Suprapubic skin (tissue), 4 donors: ENCODE results near the gene C18orf32. TPM values are rescaled to one million over a fixed set of nuclear protein-coding genes. Genes with fewer than 3 reads are reported as not detected.
A peak's percentile ranks its signal among the peaks of the same experiment; 100 is the strongest.

Experiments
- DNase-seq, 2 donors: peaks; one replicate each; pipeline ENCODE4 v3.0.0-alpha.2; 2019; ENCODE audit warnings: low spot score in 2 of 2
- H3K27ac ChIP-seq: fragments of 200-600 bp; sonication (generic); one replicate; pipeline ENCODE4 v1.5.1; 2019
- H3K27me3 ChIP-seq: fragments of 200-600 bp; sonication (generic); one replicate; pipeline ENCODE4 v1.5.1; 2019
- H3K36me3 ChIP-seq: fragments of 200-600 bp; sonication (generic); one replicate; pipeline ENCODE4 v1.5.1; 2019
- H3K4me1 ChIP-seq: fragments of 200-600 bp; sonication (generic); one replicate; pipeline ENCODE4 v1.5.1; 2019
- H3K4me3 ChIP-seq: fragments of 200-600 bp; sonication (generic); one replicate; pipeline ENCODE4 v1.5.1; 2019; ENCODE audit warnings: mild to moderate bottlenecking
- H3K9me3 ChIP-seq: fragments of 200-600 bp; sonication (generic); one replicate; pipeline ENCODE4 v1.5.1; 2019
- CTCF ChIP-seq, 2 donors: fragments of 200-600 bp in 1 of 2; fragments of 450-650 bp in 1 of 2; sonication (generic) in 1 of 2; IDR thresholded peaks; one replicate each; pipeline ENCODE4 v1.5.1; 2016 to 2019; ENCODE audit warnings: antibody characterized with exemption in 2 of 2, mild to moderate bottlenecking in 1 of 2, moderate library complexity in 1 of 2
- EP300 ChIP-seq: sonication (generic); formaldehyde crosslinking; IDR thresholded peaks from one replicate; pipeline ENCODE4 v1.6.1; 2017; ENCODE audit warnings: antibody characterized with exemption
- POLR2A ChIP-seq, 2 donors: fragments of 450-650 bp; IDR thresholded peaks; one replicate each; pipeline ENCODE4 v1.6.1; 2017; ENCODE audit warnings: antibody characterized with exemption in 2 of 2, mild to moderate bottlenecking in 2 of 2, moderate library complexity in 2 of 2
- POLR2AphosphoS5 ChIP-seq, 3 donors: sonication (generic); formaldehyde crosslinking; IDR thresholded peaks; one replicate each; pipeline ENCODE4 v1.6.1; 2017; ENCODE audit warnings: antibody characterized with exemption in 3 of 3
- WGBS: methylation state at CpG from one replicate; pipeline ENCODE4 v1.1.5; 2018; 5-methylcytosine and 5-hydroxymethylcytosine counted together
- total RNA-seq, 4 donors: library from RNA; depleted of rRNA; stranded (reverse); fragments of >200 nt; gene quantifications; one replicate each; pipeline ENCODE4 v1.1.0, GENCODE V29; 2016

C18orf32 gene
- total RNA-seq, 4 donors from 2014 or later: 17.4 to 36.4 (median 24.2) TPM

- Histone ChIP-seq H3K36me3 (no peaks in the 10 kb centered on the region), H3K4me3 (no peak overlapping the region), H3K27me3 (no peaks in the 10 kb centered on the region), H3K27ac (no peak overlapping the region), H3K9me3 (no peaks in the 10 kb centered on the region), H3K4me1 (no peaks in the 10 kb centered on the region)
- TF ChIP-seq POLR2A (IDR thresholded peaks at IDR 0.05): no peak
- TF ChIP-seq CTCF (IDR thresholded peaks at IDR 0.05): no peak
- no peak for TF ChIP-seq POLR2AphosphoS5 (IDR thresholded peaks at IDR 0.05)
- TF ChIP-seq EP300: no peak
- WGBS: 87% methylated on average over 4 of the region's 4 CpGs
- DNase-seq: no peak
Observed at GRCh38 chr18:49467599-49467998, 19.4 kb downstream of the C18orf32 start.

- 96% methylated on average over 2 of the region's 2 CpGs for WGBS
- DNase-seq: no peak
- Histone ChIP-seq H3K27ac (no peak overlapping the region), H3K4me3 (no peak overlapping the region), H3K9me3 (no peaks in the 10 kb centered on the region), H3K27me3 (no peaks in the 10 kb centered on the region), H3K4me1 (no peaks in the 10 kb centered on the region), H3K36me3 (no peaks in the 10 kb centered on the region)
- TF ChIP-seq CTCF (IDR thresholded peaks at IDR 0.05) (no peak), POLR2AphosphoS5 (IDR thresholded peaks at IDR 0.05) (no peak), POLR2A (IDR thresholded peaks at IDR 0.05) (no peak), EP300 (no peak)
Observed at GRCh38 chr18:49467019-49467563, 19.9 kb downstream of the C18orf32 start.

GRCh38 chr18:49464718-49465598 lies 22.1 kb downstream of the C18orf32 start:
- TF ChIP-seq POLR2A (IDR thresholded peaks at IDR 0.05) (no peak), EP300 (no peak), POLR2AphosphoS5 (IDR thresholded peaks at IDR 0.05) (no peak), CTCF (IDR thresholded peaks at IDR 0.05) (no peak)
- Histone ChIP-seq H3K4me3 (no peak overlapping the region), H3K36me3 (no peaks in the 10 kb centered on the region), H3K27ac (no peak overlapping the region), H3K9me3 (no peaks in the 10 kb centered on the region), H3K4me1 (peaks cover 8% of the 10 kb centered on the region), H3K27me3 (no peaks in the 10 kb centered on the region)
- 75% methylated on average over 8 of the region's 8 CpGs for WGBS
- no peak for DNase-seq

GRCh38 chr18:49461602-49461977 lies 25.4 kb downstream of the C18orf32 start:
- no peak for TF ChIP-seq POLR2AphosphoS5 (IDR thresholded peaks at IDR 0.05)
- no peak for TF ChIP-seq EP300
- TF ChIP-seq CTCF (IDR thresholded peaks at IDR 0.05): no peak
- no peak for TF ChIP-seq POLR2A (IDR thresholded peaks at IDR 0.05)

GRCh38 chr18:49460976-49461601 lies 25.9 kb downstream of the C18orf32 start:
- no peak for DNase-seq
- H3K4me1 ChIP-seq: peaks cover 24% of the 10 kb centered on the region
- no peaks in the 10 kb centered on the region for H3K27me3 ChIP-seq
- H3K4me3 ChIP-seq: peak overlapping the region; percentile 100
- WGBS: 37% methylated on average over 19 of the region's 19 CpGs
- TF ChIP-seq POLR2AphosphoS5 (IDR thresholded peaks at IDR 0.05) (no peak), POLR2A (IDR thresholded peaks at IDR 0.05) (no peak), CTCF (IDR thresholded peaks at IDR 0.05) (no peak), EP300 (no peak)
- peak overlapping the region; percentile 93 for H3K27ac ChIP-seq
- H3K9me3 ChIP-seq: no peaks in the 10 kb centered on the region
- no peaks in the 10 kb centered on the region for H3K36me3 ChIP-seq

More at GRCh38 chr18:49461602-49461977, 25.4 kb downstream of the C18orf32 start:
- no peak for DNase-seq
- Histone ChIP-seq H3K27me3 (no peaks in the 10 kb centered on the region), H3K36me3 (no peaks in the 10 kb centered on the region), H3K9me3 (no peaks in the 10 kb centered on the region), H3K27ac (no peak overlapping the region), H3K4me3 (no peak overlapping the region), H3K4me1 (peaks cover 24% of the 10 kb centered on the region)
- over 99% methylated on average over 4 of the region's 4 CpGs for WGBS
